Upper lobe of right lung (tissue), 1 donor: ENCODE data around the gene OSBPL6. TPM values are rescaled to one million over a fixed set of nuclear protein-coding genes. Genes with fewer than 3 reads are reported as not detected.

Experiments used
- ATAC-seq: fragments of 200-7000 bp; cut with Tn5 transposase; one replicate; pipeline ENCODE4 v1.9.1; 2020; ENCODE audit warnings: mild to moderate bottlenecking, moderate library complexity
- DNase-seq: peaks from one replicate; pipeline ENCODE4 v3.0.0-alpha.2; 2020
- H3K27ac ChIP-seq: fragments of 200-600 bp; one replicate; pipeline ENCODE4 v1.8.0; 2022
- H3K27me3 ChIP-seq: fragments of 200-600 bp; one replicate; pipeline ENCODE4 v1.8.0; 2022; ENCODE audit warnings: mild to moderate bottlenecking
- H3K36me3 ChIP-seq: fragments of 200-600 bp; one replicate; pipeline ENCODE4 v1.8.0; 2022
- H3K4me1 ChIP-seq: fragments of 200-600 bp; one replicate; pipeline ENCODE4 v1.8.0; 2022
- H3K4me3 ChIP-seq: fragments of 200-600 bp; one replicate; pipeline ENCODE4 v1.8.0; 2022; ENCODE audit warnings: mild to moderate bottlenecking
- H3K9me3 ChIP-seq: fragments of 200-600 bp; one replicate; pipeline ENCODE4 v1.8.0; 2022
- intact Hi-C: fragments of 100-400 bp; cut with DNase I; formaldehyde crosslinking; loops from one replicate; pipeline ENCODE4 v1.11.0; 2022
- total RNA-seq: library from RNA; stranded (reverse); fragmentation: NEBNext Ultra II Directional; extraction: Animal tissue kit (Norgen Biotek cat#: 25700); gene quantifications from one replicate; pipeline ENCODE4 v1.2.1, GENCODE V29; 2021
- TF ChIP-seq, protein P1 (sequence below): fragments of 200-600 bp; IDR thresholded peaks from one replicate; pipeline ENCODE4 v1.8.0; 2022; ENCODE audit warnings: antibody characterized with exemption
- donor health status: DM: no; HTN: yes; CAD: no; lungs with severe emphysema.

Gene OSBPL6
- total RNA-seq, 1 donor from 2014 or later = 2.6 TPM

DNA sequence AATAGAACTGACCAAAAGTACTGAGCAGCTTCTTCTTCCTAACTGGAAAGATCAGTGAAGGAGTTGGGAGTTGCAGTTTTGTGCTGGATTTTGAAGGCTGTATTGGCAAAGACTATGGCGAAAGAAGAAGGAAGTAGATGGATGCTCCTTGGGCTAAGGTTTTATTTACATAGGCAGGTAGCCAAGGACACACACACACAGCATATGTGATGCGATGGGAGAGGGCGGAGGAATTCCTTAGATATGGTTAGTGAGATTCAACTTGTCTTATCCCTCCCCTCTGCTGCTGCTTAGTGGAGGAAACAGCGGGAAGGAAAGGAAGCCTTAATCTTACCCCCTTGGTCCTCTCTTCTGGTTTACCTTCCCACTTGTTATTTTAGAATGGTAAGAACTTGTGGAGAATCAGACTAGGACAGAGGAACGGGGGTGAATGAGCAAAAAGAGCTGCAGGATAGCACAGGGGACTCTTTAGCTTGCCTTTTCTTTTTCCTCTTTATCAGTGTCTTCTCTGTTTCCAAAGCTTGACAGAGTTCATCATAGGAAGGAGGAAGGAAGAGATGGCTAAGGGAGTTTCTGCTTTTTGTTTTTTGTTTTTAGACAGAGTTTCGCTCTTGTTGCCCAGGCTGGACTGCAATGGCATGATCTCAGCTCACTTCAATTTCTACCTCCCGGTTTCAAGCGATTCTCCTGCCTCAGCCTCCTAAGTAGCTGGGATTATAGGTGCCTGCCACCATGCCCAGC is 87.9 kb downstream of the OSBPL6 start:
- H3K4me1 ChIP-seq = no peaks in the 10 kb centered on the region
- intact Hi-C loops = loop anchor here (10.0 kb wide), 1 partner anchor 147 kb away; no protein-coding TSS in a partner anchor
- H3K27ac ChIP-seq = no peak overlapping the region
- no peaks in the 10 kb centered on the region for H3K27me3 ChIP-seq
- H3K9me3 ChIP-seq = no peaks in the 10 kb centered on the region
- ATAC-seq (no peak), DNase-seq (no peak)
- TF ChIP-seq, protein P1, sequence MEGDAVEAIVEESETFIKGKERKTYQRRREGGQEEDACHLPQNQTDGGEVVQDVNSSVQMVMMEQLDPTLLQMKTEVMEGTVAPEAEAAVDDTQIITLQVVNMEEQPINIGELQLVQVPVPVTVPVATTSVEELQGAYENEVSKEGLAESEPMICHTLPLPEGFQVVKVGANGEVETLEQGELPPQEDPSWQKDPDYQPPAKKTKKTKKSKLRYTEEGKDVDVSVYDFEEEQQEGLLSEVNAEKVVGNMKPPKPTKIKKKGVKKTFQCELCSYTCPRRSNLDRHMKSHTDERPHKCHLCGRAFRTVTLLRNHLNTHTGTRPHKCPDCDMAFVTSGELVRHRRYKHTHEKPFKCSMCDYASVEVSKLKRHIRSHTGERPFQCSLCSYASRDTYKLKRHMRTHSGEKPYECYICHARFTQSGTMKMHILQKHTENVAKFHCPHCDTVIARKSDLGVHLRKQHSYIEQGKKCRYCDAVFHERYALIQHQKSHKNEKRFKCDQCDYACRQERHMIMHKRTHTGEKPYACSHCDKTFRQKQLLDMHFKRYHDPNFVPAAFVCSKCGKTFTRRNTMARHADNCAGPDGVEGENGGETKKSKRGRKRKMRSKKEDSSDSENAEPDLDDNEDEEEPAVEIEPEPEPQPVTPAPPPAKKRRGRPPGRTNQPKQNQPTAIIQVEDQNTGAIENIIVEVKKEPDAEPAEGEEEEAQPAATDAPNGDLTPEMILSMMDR = no peak
- H3K4me3 ChIP-seq = no peak overlapping the region
- H3K36me3 ChIP-seq = no peaks in the 10 kb centered on the region

DNA sequence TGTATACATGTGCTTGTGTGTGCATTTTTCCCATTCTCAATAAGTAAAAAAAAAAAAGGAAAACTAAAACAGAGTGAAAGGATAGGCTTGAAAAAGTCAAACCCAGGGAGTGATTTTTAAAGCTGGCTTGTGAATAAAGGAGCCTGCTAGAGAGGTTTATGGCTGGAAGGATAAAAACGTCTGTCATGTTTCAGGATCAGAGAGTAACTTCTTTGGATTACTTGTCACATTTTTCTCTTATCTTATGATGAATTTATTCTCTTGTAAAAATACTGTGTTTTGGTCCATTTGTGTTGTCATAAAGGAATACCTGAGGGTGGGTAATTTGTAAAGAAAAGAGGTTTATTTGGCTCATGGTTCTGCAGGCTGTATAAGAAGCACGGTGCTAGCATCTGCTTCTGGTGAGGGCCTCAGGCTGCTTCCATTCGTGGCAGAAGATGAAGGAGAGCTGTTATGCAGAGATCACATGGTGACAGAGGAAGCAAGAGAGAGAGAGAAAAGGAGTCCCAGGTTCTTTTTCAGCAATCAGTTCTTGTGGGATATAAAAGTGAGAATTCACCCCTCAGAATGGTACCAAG is 89.1 kb downstream of the OSBPL6 start:
- H3K36me3 ChIP-seq = no peaks in the 10 kb centered on the region
- TF ChIP-seq, protein P1 = no peak
- H3K27ac ChIP-seq = no peak overlapping the region
- DNase-seq (no peak), ATAC-seq (no peak)
- H3K4me1 ChIP-seq = no peaks in the 10 kb centered on the region
- no peaks in the 10 kb centered on the region for H3K27me3 ChIP-seq
- H3K9me3 ChIP-seq = no peaks in the 10 kb centered on the region
- no peak overlapping the region for H3K4me3 ChIP-seq
- intact Hi-C loops = loop anchor here (10.0 kb wide), 1 partner anchor 149 kb away; no protein-coding TSS in a partner anchor

DNA sequence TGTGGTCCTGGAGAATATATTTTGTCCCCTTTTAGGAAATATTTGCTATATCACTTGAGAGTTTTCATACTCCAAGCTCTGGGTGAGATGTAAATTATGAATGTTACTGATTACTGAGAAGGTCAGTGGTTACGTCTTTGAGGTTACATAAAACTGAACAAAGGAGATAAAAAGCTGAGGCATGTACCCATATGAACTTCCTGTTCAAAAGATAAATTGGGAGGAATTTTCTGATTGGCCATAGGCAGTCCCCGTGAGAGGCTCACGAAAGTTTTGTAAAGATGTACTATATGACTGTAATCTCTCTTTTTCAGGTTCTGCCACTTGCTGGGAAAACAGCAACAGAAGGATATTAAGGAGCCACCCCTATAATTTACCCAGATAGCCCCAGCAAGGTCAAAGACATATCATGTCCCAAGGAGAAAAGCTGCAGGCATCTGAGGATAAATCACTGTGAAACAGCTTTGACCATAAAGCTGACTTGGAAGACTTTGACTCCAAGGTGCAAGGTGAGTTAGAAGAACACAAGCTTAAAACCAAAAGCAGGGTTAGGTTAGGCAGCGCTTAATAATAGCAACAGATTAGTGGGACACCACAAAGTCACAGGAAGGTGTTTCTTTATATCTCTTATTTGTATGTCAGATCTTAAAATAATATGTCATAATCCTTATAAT is 90.4 kb downstream of the OSBPL6 start:
- no peak overlapping the region for H3K4me3 ChIP-seq
- no peaks in the 10 kb centered on the region for H3K9me3 ChIP-seq
- DNase-seq (no peak), ATAC-seq (no peak)
- TF ChIP-seq, protein P1 = no peak
- no peak overlapping the region for H3K27ac ChIP-seq
- no peaks in the 10 kb centered on the region for H3K4me1 ChIP-seq
- no peaks in the 10 kb centered on the region for H3K36me3 ChIP-seq
- no peaks in the 10 kb centered on the region for H3K27me3 ChIP-seq
- intact Hi-C loops = loop anchor here (10.0 kb wide), 1 partner anchor 150 kb away; no protein-coding TSS in a partner anchor

DNA sequence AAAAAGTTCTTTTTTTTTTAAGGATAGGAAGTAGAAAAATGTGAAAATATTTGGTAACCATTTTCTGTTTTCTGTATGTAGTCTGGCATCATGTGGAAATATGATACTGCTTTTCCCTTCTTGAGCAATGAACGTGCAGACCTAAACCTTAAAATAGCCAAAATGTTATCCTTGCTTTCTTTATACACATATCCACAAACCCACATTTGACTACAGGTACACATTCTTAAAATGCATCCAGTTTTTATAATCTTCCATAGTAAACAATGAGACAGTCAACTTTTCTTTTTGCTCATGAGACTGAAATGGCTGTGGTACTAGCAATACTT is 90.9 kb downstream of the OSBPL6 start:
- no peaks in the 10 kb centered on the region for H3K9me3 ChIP-seq
- no peaks in the 10 kb centered on the region for H3K27me3 ChIP-seq
- no peaks in the 10 kb centered on the region for H3K36me3 ChIP-seq
- DNase-seq (no peak), ATAC-seq (no peak)
- intact Hi-C loops = loop anchor here (10.0 kb wide), 1 partner anchor 150 kb away; no protein-coding TSS in a partner anchor
- H3K4me1 ChIP-seq = no peaks in the 10 kb centered on the region
- no peak overlapping the region for H3K4me3 ChIP-seq
- H3K27ac ChIP-seq = no peak overlapping the region
- TF ChIP-seq, protein P1 = no peak

DNA sequence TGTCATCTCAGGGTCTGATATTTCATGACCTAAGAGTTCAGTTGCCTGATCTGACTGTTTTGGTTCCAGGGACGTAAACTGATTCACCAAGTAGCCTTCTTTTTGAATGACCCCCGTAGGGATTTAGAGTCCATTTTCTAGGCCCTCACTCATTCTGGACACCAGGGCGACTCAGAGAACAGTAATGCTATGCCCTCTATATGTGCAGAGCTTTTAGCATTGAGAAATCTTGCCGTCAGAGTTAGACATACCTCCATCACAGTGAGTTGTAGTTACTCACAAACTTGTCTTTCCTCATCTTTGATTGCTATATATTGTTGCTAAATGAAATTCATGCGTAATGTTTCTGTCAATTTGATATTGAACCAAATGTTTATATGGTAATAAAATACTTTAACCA is 92.3 kb downstream of the OSBPL6 start:
- DNase-seq (no peak), ATAC-seq (no peak)
- no peak overlapping the region for H3K27ac ChIP-seq
- no peaks in the 10 kb centered on the region for H3K27me3 ChIP-seq
- H3K4me3 ChIP-seq = no peak overlapping the region
- TF ChIP-seq, protein P1 = no peak
- H3K9me3 ChIP-seq = no peaks in the 10 kb centered on the region
- intact Hi-C loops = loop anchor here (10.0 kb wide), 1 partner anchor 152 kb away; no protein-coding TSS in a partner anchor
- H3K36me3 ChIP-seq = no peaks in the 10 kb centered on the region
- H3K4me1 ChIP-seq = no peaks in the 10 kb centered on the region
